EL (cell line): ENCODE data around the gene TIAM1.
A peak's percentile ranks its signal among the peaks of the same experiment; 100 is the strongest.

Experiments used
- DNase-seq: peaks from one replicate; pipeline ENCODE4 v3.0.0-alpha.2; 2016

The TIAM1 gene

DNA sequence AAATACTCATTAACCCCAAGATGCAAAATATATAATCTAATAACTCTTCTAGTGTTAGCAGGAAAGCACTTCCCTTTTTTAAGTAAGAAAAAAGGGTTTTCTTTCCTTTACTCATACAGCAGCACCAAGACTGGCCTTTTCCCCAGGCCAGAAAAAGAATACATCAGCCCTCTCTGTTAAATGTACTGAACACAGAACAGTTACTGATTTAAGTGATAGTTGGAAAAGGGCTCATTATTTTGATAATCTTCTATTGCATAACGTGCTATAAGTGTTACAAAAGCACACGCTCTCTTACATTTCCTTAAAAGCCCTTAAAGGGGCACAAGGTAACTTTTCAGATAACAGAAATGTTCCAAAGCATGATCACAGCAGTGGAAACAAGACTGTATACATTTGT, 142.9 kb downstream of the TIAM1 start:
- DNase-seq = no peak

DNA sequence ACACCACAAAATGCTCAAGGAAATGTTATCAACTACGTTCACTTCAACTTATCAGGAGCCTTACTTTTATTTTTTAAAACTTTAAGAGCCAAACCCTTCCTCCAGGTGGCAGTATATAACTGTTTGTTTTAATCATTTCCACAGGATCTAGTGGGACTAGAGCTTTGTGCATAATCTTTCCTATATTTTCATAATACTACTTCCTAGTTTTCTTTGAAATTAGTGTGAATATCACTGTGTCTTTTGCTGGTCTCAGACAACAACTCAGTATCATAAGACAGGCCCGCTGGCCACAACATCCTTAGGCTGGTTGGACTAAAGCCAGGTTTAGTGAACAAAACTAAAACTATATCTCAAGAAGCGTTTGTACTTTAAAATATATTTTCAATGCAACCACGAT, 145.5 kb downstream of the TIAM1 start:
- peak; percentile 43 for DNase-seq

GRCh38 chr21:31196724-31197123, 147.3 kb downstream of the TIAM1 start:
- DNase-seq = no peak

DNA sequence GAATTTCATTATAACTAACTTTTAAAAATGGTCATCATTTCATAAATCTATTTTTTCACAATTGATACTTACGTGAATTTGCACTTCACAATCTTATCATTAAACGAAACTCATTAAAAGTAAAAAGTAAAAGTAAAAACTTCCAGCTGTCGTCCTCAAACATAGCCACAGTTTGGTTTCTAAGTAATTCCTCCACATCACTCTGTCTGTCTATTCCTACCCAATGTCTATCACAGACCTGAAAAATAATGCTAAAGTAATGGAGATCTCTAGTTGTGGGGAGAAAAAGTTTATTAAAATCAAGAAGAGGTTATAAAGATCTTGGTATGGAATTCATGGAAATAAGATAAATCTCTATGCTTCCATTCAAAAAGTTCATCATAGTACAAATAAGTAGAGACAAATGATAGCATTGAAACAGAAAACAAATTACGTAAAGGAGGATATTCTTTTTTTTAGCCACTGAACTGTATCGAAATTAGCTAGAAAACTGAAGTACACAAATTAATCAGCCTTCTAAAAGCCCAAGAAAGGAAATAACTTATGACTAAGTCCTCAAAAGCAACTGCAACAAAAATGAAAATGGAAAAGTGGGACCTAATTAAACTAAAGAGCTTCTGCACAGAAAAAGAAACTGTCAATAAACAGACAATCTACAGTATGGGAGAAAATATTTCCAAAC, 148.6 kb downstream of the TIAM1 start:
- DNase-seq = no peak

DNA sequence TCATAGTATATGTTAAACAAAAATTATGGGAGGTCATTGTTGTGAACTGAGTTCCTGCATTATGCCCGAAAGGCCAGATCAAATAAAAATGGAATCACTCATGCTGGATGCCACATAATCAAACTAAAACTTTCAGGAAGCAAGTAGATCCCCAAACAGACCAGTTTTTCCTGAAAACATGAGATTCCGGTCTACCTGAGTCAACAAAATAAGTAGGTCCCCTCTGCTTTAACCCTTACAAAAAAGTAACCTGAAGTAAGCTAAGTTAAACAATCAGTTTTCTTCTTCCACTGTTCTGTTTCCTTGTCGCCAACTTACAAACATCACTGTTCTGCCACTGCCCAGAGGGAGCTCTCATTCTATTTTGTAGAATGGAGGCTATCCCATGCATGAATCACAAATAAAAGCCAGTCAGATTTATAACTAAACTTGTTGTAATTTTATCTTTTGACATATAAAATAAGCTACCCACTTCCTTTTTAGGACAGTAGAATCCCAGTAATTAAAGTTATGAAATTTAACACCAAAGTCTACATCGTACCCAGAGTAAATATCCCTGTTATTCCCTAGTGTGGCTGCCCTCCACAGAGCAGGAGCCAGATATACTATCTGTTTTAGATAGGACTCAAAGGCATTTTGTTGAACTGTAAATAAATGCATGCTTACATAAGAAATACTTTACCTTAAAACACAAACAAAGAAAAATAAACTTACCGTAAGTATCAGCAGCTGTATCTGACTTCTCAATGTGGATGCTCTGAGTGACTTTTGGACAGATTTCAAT, 149.4 kb downstream of the TIAM1 start:
- DNase-seq = no peak

DNA sequence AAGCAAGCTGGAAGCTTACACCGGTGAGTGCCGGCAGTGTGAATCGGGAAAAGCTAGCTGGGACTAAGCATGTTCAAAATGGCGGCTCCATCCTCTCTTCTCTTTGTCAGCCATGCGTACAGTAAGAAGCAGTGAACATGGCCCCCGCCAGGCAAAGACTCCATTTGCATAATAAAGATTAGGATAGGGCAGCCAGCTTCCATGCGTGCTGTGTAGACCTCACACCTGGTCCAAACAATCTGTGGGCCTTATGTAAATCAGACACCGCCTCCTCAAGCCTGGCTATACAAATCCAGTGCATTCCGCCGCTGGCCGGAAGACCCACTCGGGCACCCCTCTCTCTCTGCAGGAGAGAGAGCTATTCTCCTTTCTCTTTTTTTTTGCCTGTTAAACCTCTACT, 150.3 kb downstream of the TIAM1 start:
- DNase-seq = no peak

DNA sequence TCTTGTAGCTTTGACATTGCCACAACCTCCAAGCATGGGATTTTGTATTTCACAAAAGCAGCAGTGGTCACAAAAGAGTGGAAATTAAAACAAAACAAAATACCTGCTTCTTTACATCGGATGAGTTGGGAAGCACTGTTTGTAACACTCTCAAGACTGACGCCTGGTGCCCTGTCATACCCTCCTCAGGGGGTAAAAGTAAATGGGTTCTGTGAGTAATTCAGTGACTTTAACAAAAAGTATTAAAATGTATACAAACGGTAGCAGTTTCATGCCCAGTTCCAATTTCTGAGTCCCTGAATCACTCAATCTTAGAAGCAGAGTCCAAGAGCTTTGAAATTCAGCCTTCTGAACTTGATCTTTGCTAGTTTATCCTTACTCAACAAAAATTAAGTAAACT, 152.5 kb downstream of the TIAM1 start:
- DNase-seq = no peak

- no peak for DNase-seq
These were observed 153.5 kb downstream of the TIAM1 start for GRCh38 chr21:31190516-31190915.

GRCh38 chr21:31187499-31187898, 156.6 kb downstream of the TIAM1 start:
- no peak for DNase-seq

- DNase-seq = no peak
These were observed 157.1 kb downstream of the TIAM1 start for GRCh38 chr21:31186916-31187315.

GRCh38 chr21:31185663-31186062, 158.4 kb downstream of the TIAM1 start:
- DNase-seq = no peak

DNA sequence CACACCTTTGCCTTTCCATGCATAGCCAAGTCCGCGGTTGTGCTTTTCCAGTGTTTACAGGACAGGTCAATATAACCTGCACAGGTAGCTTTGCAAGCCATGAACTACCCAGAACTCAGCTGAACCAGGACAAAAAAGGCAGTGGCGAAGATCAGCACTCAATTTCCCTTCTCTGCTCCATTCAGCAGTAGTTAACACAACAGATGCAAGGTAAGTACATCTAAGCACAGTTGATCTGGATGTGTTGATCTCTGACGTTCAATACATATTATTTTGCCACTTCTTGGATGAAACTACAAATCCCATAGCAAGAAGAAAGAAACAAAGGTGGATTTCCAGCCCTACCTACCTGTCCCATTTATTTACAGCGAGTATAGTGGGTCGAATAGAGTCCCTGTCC, 159.2 kb downstream of the TIAM1 start:
- no peak for DNase-seq

DNA sequence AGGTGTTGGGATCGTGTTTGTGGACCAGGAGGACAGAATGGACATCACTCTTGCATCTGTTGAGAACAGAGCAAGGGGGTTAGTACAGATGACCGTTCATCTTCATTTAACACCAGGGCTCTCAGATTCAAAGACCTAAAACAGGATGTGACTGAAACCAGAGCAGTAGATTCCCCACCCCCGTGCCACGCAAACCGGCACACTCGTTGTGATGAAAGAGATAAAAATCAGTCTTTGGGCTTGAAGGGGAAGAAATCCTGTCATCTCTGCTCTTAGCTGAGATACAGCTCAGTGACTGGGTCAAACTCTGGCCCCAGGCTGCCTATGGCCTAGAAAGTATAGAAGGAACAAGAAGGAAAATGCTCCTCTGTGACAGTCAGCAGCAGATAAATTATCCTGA, 159.6 kb downstream of the TIAM1 start:
- DNase-seq = no peak

- no peak for DNase-seq
These were observed 161.6 kb downstream of the TIAM1 start for GRCh38 chr21:31182231-31183140.

GRCh38 chr21:31181082-31181750, 162.8 kb downstream of the TIAM1 start:
- no peak for DNase-seq

- DNase-seq = peak; percentile 26
These were observed 163.6 kb downstream of the TIAM1 start for GRCh38 chr21:31180256-31181081.

- no peak for DNase-seq
These were observed 167.3 kb downstream of the TIAM1 start for GRCh38 chr21:31176725-31177124.

DNA sequence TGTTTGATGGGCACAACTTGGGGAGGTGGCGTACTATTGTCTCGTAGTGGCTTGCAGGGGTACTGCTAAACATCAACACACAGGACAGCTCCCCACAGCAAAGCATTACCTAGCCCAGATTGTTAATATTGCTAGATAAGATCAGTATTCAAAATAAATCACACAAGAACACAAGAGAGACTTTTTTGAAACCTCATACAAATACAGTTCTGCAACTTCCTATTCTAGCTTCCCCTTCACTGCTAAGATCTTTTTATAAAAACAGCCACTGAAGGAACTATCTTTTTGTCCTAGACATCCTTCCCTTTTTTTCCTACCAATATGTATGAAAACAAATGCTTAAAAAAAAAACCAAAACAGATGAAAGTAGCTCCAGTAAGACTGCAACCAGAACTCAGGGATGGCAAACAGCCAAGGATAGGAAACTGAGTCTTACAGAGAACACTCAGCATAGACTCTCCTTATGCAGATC, 167.9 kb downstream of the TIAM1 start:
- no peak for DNase-seq

DNA sequence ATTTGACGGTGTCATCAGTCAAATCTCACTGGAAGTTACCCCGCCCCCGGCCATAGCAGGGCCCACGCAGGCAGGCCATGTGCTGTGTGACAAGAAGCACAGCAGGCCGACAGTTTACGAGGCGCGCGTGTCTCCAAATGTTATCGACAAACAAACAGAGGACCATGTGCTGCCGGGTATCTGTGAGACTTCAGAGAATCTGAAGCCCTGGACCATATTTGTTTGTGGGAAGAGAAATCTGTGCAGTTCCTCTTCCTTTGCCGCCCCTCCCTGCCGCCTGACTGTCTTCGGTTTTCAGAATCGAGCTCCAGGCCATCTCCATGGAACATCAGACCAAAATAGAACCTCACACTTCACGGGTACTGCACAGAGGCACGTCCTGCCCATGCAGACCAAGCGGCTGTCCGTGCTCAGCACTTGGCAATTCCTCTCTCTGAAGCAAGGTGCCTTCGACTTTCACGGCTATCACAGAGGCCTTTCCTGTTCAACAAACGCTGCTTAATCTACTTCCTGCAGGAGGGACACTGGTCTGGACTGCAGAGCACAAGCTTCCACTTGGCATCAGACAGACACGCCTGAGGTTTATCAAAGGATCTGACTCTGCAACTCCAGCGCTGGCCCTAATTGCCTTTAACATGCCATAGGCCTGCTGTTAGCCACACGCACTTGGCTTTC, 170.0 kb downstream of the TIAM1 start:
- peak; percentile 12 for DNase-seq

- no peak for DNase-seq
These were observed 171.7 kb downstream of the TIAM1 start for GRCh38 chr21:31172328-31172727.
